NCI-H526 treated with DMSO at 0.1 percent for 48 hours (cell line): ENCODE data around the gene PCBP4.
"Not testable (repeated sequence)": the region's sequence is repeated elsewhere in the genome, so short reads cannot be mapped to it uniquely, and the experiment has no call there.

Experiments
- DNase-seq: peaks from one replicate; lab custom pipeline; 2025; lab: John Stamatoyannopoulos, UW

PCBP4 gene

GRCh38 chr3:51938780-51939425 lies 28.4 kb downstream of the PCBP4 start:
- no peak for DNase-seq

GRCh38 chr3:51937611-51938450 lies 29.4 kb downstream of the PCBP4 start:
- no peak for DNase-seq

- DNase-seq: no peak
These were observed 30.2 kb downstream of the PCBP4 start for GRCh38 chr3:51937014-51937413.

- no peak for DNase-seq
These were observed 31.1 kb downstream of the PCBP4 start for GRCh38 chr3:51935886-51936755.

- DNase-seq: no peak
These were observed 32.0 kb downstream of the PCBP4 start for GRCh38 chr3:51934991-51935885.

GRCh38 chr3:51934139-51934850 lies 33.0 kb downstream of the PCBP4 start:
- DNase-seq: no peak

GRCh38 chr3:51933471-51934138 lies 33.6 kb downstream of the PCBP4 start:
- DNase-seq: no peak

GRCh38 chr3:51932471-51933370 lies 34.5 kb downstream of the PCBP4 start:
- no peak for DNase-seq

GRCh38 chr3:51931756-51932155 lies 35.5 kb downstream of the PCBP4 start:
- no peak for DNase-seq

GRCh38 chr3:51930439-51930838 lies 36.8 kb downstream of the PCBP4 start:
- DNase-seq: no peak

- DNase-seq: no peak
These were observed 37.7 kb downstream of the PCBP4 start for GRCh38 chr3:51929420-51930003.

- not testable (repeated sequence) for DNase-seq
These were observed 38.3 kb downstream of the PCBP4 start for GRCh38 chr3:51928981-51929380.

- no peak for DNase-seq
These were observed 38.8 kb downstream of the PCBP4 start for GRCh38 chr3:51928438-51928837.

GRCh38 chr3:51927061-51927977 lies 39.9 kb downstream of the PCBP4 start:
- no peak for DNase-seq

GRCh38 chr3:51921081-51921578 lies 46.1 kb downstream of the PCBP4 start:
- DNase-seq: no peak

- no peak for DNase-seq
These were observed 50.8 kb downstream of the PCBP4 start for GRCh38 chr3:51916418-51916817.

- DNase-seq: no peak
These were observed 59.2 kb downstream of the PCBP4 start for GRCh38 chr3:51908026-51908425.
